Loucy (cell line): ENCODE results near the gene ROMO1.

Source experiments
- CTCF ChIP-seq: fragments of 200-600 bp; sonication (generic); conservative IDR thresholded peaks from 2 replicates; pipeline ENCODE4 v1.5.1; 2014; ENCODE audit warnings: mild to moderate bottlenecking, antibody characterized with exemption, low read length
- EZH2phosphoT487 ChIP-seq: fragments of 200-600 bp; IDR thresholded peaks from 2 replicates; pipeline ENCODE4 v1.6.1; 2018; ENCODE audit warnings: antibody characterized with exemption, mild to moderate bottlenecking, moderate library complexity, borderline replicate concordance

- no peak for TF ChIP-seq CTCF
- no peak for TF ChIP-seq EZH2phosphoT487
Observed at GRCh38 chr20:35674921-35675320, 24.3 kb upstream of the ROMO1 start.
